Measurements from ENCODE around the gene STPG2. TPM values are rescaled to one million over a fixed set of nuclear protein-coding genes. Genes with fewer than 3 reads are reported as not detected.

Gene STPG2
- total and polyA plus RNA-seq, 2 of the 8 experiments (the other 6 are each of a cell fraction or from before 2014, with no cell fraction given): 0.03 TPM; not detected in 1

DNA sequence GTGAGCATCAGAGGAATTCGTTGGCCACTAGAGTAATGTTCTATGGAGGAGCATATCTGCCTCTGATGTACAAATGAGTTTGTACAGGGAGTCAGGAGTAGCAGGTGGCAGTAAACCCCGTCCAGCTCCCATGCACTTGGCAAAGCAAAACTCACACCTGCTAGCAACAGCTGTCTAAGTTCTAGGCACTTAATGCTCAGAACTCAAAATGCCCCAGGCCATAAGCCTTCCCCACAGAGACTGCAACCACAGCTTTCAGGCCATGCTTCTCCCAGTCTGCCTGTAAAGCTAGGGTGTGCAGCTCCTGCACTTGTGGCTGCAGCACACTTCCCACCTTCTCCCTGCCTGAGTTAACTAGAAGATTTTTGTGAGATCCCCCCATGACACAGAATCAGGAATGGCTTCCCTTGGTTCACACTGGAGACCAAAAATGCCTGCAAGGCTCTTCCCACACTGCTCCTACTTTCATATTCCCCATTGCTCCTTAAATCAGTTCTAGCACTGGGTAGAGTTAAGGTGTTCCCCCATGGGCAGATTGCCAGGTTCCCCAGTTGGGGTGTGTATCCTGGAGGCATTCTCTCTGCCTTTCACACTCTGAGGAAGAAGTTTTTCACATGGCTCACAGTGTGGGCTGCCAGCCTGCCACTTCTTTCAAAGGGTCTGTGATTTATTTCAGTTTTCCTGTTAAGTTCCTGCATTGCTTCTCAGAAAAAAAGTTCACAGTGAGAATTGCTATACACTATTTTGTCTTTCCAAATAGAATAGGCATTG lies 189.9 kb downstream of the STPG2 start:
- FAIRE-seq (no peak), DNase-seq (ENCODE audit: low read depth in 1 of 2, low spot score in 2 of 2) (no peak)
- Histone ChIP-seq H2AK5ac (ENCODE audit: low read depth, low read length) (no peak overlapping the region), H3K18ac (ENCODE audit: extremely low read depth, low read length) (no peak overlapping the region), H3K4me1 (replicated peaks in 1 of 4; ENCODE audit: control insufficient read depth in 3 of 4, insufficient read depth in 4 of 4, low read length in 3 of 4) (no peaks in the 10 kb centered on the region), H4K20me1 (replicated peaks in 1 of 2; ENCODE audit: control insufficient read depth in 1 of 2, insufficient read depth in 2 of 2, low read length in 2 of 2) (no peaks in the 10 kb centered on the region), H3K23ac (ENCODE audit: insufficient read length) (no peak overlapping the region), H3K79me2 (ENCODE audit: control insufficient read depth in 1 of 2, insufficient read depth in 2 of 2, low read length in 2 of 2) (no peaks in the 10 kb centered on the region), H3K9ac (replicated peaks in 1 of 4; ENCODE audit: extremely low read depth in 1 of 4, low read depth in 3 of 4, low read length in 3 of 4) (no peak overlapping the region), H3K4ac (replicated peaks; ENCODE audit: insufficient read length, low read depth, low read length) (no peak overlapping the region), H3K27ac (ENCODE audit: low read depth, low read length) (no peak overlapping the region), H2BK12ac (ENCODE audit: low read depth, low read length) (no peak overlapping the region), H3K9me3 (ENCODE audit: insufficient read depth in 2 of 2, low read depth in 1 of 2, low read length in 1 of 2) (no peaks in the 10 kb centered on the region), H3K23me2 (ENCODE audit: low read depth, low read length) (no peaks in the 10 kb centered on the region), H3K36me3 (ENCODE audit: control insufficient read depth in 2 of 4, insufficient read depth in 4 of 4, low read length in 3 of 4) (no peaks in the 10 kb centered on the region), H2BK120ac (replicated peaks; ENCODE audit: low read depth, low read length) (no peak overlapping the region), H3K14ac (ENCODE audit: insufficient read length) (no peak overlapping the region), H3K56ac (replicated peaks; ENCODE audit: insufficient read length, low read depth, low read length) (no peak overlapping the region), H2BK20ac (ENCODE audit: low read length) (no peak overlapping the region), H3K4me2 (ENCODE audit: insufficient read depth in 1 of 2, low read depth in 2 of 2, low read length in 2 of 2) (no peak overlapping the region), H2BK15ac (ENCODE audit: low read length) (no peak overlapping the region), H3K27me3 (replicated peaks in 1 of 4; ENCODE audit: control insufficient read depth in 3 of 4, extremely low read depth in 1 of 4, insufficient read depth in 3 of 4, low read length in 3 of 4) (no peaks in the 10 kb centered on the region), H3K79me1 (ENCODE audit: low read depth, low read length) (no peaks in the 10 kb centered on the region), H2BK5ac (ENCODE audit: low read depth, low read length) (no peak overlapping the region), H2AFZ (ENCODE audit: low read length) (no peak overlapping the region), H4K5ac (ENCODE audit: insufficient read length, low read depth, low read length) (no peak overlapping the region), H4K91ac (replicated peaks; ENCODE audit: insufficient read length, low read length) (no peak overlapping the region), H4K8ac (ENCODE audit: extremely low read depth, insufficient read depth, low read length) (no peak overlapping the region), H3K4me3 (ENCODE audit: extremely low read depth in 1 of 4, insufficient read depth in 2 of 4, low read depth in 3 of 4, low read length in 4 of 4) (no peak overlapping the region)
- WGBS, 2 experiments (ENCODE audit: extremely low coverage in 1 of 2, insufficient coverage in 1 of 2, insufficient read length in 1 of 2, insufficient replicate concordance in 2 of 2, low coverage in 1 of 2, low lambda C conversion rate in 2 of 2, missing lambda C conversion rate in 1 of 2): 89% methylated on average over 2 of the region's 2 CpGs; no CpG with 5 or more reads in 1 of the 2 experiments
- ChIA-PET CTCF (ENCODE audit: partially characterized antibody) (no interaction called here), POLR2A (ENCODE audit: partially characterized antibody) (no interaction called here)
- TF ChIP-seq POLR2AphosphoS5 (IDR thresholded peaks at IDR 0.05; ENCODE audit: low read depth, low read length) (no peak), SP1 (IDR thresholded peaks at IDR 0.05; ENCODE audit: low read depth, low read length) (no peak), SRF (IDR thresholded peaks at IDR 0.05; ENCODE audit: low read depth, low read length) (no peak), POU5F1 (IDR thresholded peaks at IDR 0.05; ENCODE audit: low read depth, low read length) (no peak), SIX5 (IDR thresholded peaks at IDR 0.05; ENCODE audit: low read depth, low read length) (no peak), RXRA (IDR thresholded peaks at IDR 0.05; ENCODE audit: insufficient read depth, low read depth, low read length) (no peak), CEBPB (IDR thresholded peaks at IDR 0.05; ENCODE audit: low read depth, low read length) (no peak), TEAD4 (IDR thresholded peaks at IDR 0.05; ENCODE audit: low read depth, low read length) (no peak), HDAC2 (IDR thresholded peaks at IDR 0.05; ENCODE audit: borderline replicate concordance in 1 of 2, low read depth in 2 of 2, low read length in 2 of 2) (no peak), FOSL1 (IDR thresholded peaks at IDR 0.05; ENCODE audit: insufficient read depth, low read depth, low read length) (no peak), SUZ12 (IDR thresholded peaks at IDR 0.05; ENCODE audit: low read length) (no peak), PHF8 (conservative IDR thresholded peaks at IDR 0.05; ENCODE audit: low read depth, low read length) (no peak)
- TF ChIP-seq, protein P1, sequence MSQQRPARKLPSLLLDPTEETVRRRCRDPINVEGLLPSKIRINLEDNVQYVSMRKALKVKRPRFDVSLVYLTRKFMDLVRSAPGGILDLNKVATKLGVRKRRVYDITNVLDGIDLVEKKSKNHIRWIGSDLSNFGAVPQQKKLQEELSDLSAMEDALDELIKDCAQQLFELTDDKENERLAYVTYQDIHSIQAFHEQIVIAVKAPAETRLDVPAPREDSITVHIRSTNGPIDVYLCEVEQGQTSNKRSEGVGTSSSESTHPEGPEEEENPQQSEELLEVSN (IDR thresholded peaks at IDR 0.05): no peak

All from H1 (cell line).